Ascending aorta (tissue), 2 donors: ENCODE data around the gene TXNRD1. TPM values are rescaled to one million over a fixed set of nuclear protein-coding genes. Genes with fewer than 3 reads are reported as not detected.

Experiments
- DNase-seq, 2 donors: peaks; one replicate each; pipeline ENCODE4 v3.0.0-alpha.2; 2019; ENCODE audit warnings: low spot score in 2 of 2
- H3K27ac ChIP-seq, 2 donors: fragments of 200-600 bp; sonication (generic); one replicate each; pipeline ENCODE4 v1.5.1; 2016 to 2017; ENCODE audit warnings: mild to moderate bottlenecking in 1 of 2
- H3K27me3 ChIP-seq: fragments of 200-600 bp; sonication (generic); one replicate; pipeline ENCODE4 v1.5.1; 2017
- H3K36me3 ChIP-seq, 2 donors: fragments of 200-600 bp; sonication (generic); one replicate each; pipeline ENCODE4 v1.5.1; 2016
- H3K4me1 ChIP-seq, 2 donors: fragments of 200-600 bp; sonication (generic); one replicate each; pipeline ENCODE4 v1.5.1; 2016 to 2017; ENCODE audit warnings: mild to moderate bottlenecking in 1 of 2
- H3K4me3 ChIP-seq, 2 donors: fragments of 200-600 bp; sonication (generic); one replicate each; pipeline ENCODE4 v1.5.1; 2016 to 2017; ENCODE audit warnings: mild to moderate bottlenecking in 1 of 2
- H3K9me3 ChIP-seq, 2 donors: fragments of 200-600 bp; sonication (generic); one replicate each; pipeline ENCODE4 v1.5.1; 2016
- intact Hi-C: fragments of 100-400 bp; cut with DNase I; formaldehyde crosslinking; loops from one replicate; pipeline ENCODE4 v1.15.1; 2023
- total RNA-seq: library from RNA; depleted of rRNA; stranded (reverse); fragments of >200 nt; gene quantifications from one replicate; pipeline ENCODE4 v1.1.0, GENCODE V29; 2016
- TF ChIP-seq, protein P1 (sequence below), 3 experiments: fragments of 200-600 bp in 2 of 3; fragments of 450-650 bp in 1 of 3; sonication (generic) in 2 of 3; IDR thresholded peaks; one replicate each; pipeline ENCODE4 v1.5.1; 2016 to 2019; ENCODE audit warnings: antibody characterized with exemption in 3 of 3, mild to moderate bottlenecking in 1 of 3, moderate library complexity in 1 of 3

The TXNRD1 gene
- total RNA-seq, 1 donor from 2014 or later: 67.4 TPM

DNA sequence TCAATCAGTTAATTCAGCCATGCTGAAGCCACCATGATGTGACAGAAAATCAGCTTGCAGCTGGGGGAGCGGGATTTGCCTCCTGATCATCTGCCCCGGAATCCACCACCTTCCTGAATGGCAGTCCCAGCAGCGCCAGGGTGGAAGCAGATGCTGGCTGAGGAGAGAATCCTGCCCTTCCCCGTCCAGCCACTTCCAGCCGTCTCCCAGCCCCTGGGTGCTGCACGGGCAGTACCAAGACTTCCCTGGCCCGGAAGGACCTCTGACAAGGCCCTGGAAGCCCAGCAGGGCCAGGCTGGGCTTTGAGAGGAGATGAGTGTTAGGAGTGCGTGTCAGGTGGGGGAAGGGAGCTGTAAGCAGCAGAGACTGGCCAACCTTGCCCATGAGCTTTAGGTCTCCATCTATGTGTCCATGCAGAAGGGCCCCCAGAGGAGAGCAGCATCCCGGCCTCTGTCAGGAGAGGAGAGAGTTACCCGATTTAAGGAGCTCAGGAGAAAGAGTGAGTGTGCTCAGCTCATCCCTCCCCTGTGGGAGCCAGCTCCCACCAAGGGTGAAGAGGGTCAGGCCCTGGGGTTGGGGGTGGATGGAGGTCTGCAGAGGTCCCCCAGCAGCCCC is 157.2 kb downstream of the TXNRD1 start:
- Histone ChIP-seq H3K27me3 (no peaks in the 10 kb centered on the region), H3K4me1 (peaks cover 0 to 5% of the 10 kb centered on the region in 2 donors), H3K27ac (no peak overlapping the region), H3K4me3 (no peak overlapping the region), H3K9me3 (peaks cover 0 to 8% of the 10 kb centered on the region in 2 donors), H3K36me3 (no peaks in the 10 kb centered on the region)
- TF ChIP-seq, protein P1, sequence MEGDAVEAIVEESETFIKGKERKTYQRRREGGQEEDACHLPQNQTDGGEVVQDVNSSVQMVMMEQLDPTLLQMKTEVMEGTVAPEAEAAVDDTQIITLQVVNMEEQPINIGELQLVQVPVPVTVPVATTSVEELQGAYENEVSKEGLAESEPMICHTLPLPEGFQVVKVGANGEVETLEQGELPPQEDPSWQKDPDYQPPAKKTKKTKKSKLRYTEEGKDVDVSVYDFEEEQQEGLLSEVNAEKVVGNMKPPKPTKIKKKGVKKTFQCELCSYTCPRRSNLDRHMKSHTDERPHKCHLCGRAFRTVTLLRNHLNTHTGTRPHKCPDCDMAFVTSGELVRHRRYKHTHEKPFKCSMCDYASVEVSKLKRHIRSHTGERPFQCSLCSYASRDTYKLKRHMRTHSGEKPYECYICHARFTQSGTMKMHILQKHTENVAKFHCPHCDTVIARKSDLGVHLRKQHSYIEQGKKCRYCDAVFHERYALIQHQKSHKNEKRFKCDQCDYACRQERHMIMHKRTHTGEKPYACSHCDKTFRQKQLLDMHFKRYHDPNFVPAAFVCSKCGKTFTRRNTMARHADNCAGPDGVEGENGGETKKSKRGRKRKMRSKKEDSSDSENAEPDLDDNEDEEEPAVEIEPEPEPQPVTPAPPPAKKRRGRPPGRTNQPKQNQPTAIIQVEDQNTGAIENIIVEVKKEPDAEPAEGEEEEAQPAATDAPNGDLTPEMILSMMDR (IDR thresholded peaks at IDR 0.05): no peak
- DNase-seq: no peak
- intact Hi-C loops: no loop called here

DNA sequence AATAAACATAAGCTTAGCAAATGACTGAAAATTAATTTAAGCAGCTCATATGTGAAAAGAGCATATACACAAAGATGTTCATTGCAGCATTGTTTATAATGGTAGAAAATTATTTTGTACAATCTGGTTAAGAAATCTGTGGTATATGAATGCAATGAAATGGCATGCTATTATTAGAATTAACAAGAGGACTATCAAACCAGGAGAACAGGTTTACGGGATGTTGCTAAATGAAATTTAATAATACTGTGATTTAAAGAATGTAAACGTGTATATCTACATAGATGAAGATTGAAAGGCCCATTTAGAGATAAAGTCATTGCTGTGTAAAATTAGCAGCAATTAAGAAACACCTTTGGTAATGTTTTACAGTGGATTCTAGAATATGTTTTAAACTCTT is 158.5 kb downstream of the TXNRD1 start:
- TF ChIP-seq, protein P1 (IDR thresholded peaks at IDR 0.05): no peak
- H3K4me1 ChIP-seq: peaks cover 0 to 5% of the 10 kb centered on the region in 2 donors
- intact Hi-C loops: no loop called here

DNA sequence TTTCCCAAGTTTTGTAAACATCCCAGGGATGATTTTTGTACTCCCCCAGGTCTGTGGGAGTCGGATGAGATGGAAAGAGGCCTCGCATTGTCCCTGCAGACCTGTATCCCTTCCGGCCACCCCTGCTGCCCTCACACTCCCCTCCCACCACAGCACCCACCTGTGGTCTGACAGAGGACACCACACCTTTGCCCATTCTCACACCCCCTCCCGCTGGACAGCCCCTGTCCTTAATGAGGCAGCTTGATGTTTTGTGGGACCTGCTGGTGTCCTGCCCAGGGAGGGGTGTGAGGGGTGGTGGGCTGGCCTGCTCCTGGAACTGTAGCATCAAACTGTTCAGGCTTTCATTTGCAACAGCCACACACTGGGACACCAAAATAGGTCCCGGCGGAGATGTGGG is 159.2 kb downstream of the TXNRD1 start:
- intact Hi-C loops: no loop called here
- TF ChIP-seq, protein P1 (IDR thresholded peaks at IDR 0.05): no peak

More for the DNA sequence above, 158.5 kb downstream of the TXNRD1 start:
- peaks cover 0 to 8% of the 10 kb centered on the region in 2 donors for H3K9me3 ChIP-seq
- H3K4me3 ChIP-seq: no peak overlapping the region
- no peak for DNase-seq
- H3K36me3 ChIP-seq: no peaks in the 10 kb centered on the region
- no peaks in the 10 kb centered on the region for H3K27me3 ChIP-seq
- no peak overlapping the region for H3K27ac ChIP-seq

DNA sequence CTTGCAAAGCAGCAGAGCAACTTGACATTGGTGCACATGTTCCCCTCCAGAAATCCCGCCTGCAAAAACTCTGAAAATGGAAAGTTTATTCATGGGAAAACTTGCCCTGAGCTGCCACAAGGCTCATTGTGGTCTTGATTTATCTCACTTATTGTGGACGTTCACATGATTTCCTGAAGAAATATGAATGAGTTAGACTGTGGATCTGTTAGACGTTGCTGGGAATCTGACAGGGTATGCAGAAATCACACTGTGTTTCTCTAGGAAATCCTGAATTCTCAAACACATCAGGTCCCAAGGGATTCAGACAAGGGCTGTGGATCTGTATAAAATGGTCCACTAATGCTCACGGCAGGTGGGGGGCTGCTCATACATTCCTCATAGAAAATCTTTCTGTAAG is 160.2 kb downstream of the TXNRD1 start:
- H3K27ac ChIP-seq: no peak overlapping the region
- no peak for DNase-seq
- intact Hi-C loops: no loop called here
- no peak overlapping the region for H3K4me3 ChIP-seq
- H3K27me3 ChIP-seq: no peaks in the 10 kb centered on the region
- TF ChIP-seq, protein P1 (IDR thresholded peaks at IDR 0.05): no peak
- H3K36me3 ChIP-seq: no peaks in the 10 kb centered on the region
- no peaks in the 10 kb centered on the region for H3K9me3 ChIP-seq
- peaks cover 0 to 5% of the 10 kb centered on the region in 2 donors for H3K4me1 ChIP-seq

More for the DNA sequence above, 159.2 kb downstream of the TXNRD1 start:
- Histone ChIP-seq H3K27ac (no peak overlapping the region), H3K36me3 (no peaks in the 10 kb centered on the region), H3K4me1 (peaks cover 0 to 5% of the 10 kb centered on the region in 2 donors), H3K27me3 (no peaks in the 10 kb centered on the region), H3K9me3 (peaks cover 0 to 3% of the 10 kb centered on the region in 2 donors), H3K4me3 (no peak overlapping the region)
- DNase-seq: no peak

DNA sequence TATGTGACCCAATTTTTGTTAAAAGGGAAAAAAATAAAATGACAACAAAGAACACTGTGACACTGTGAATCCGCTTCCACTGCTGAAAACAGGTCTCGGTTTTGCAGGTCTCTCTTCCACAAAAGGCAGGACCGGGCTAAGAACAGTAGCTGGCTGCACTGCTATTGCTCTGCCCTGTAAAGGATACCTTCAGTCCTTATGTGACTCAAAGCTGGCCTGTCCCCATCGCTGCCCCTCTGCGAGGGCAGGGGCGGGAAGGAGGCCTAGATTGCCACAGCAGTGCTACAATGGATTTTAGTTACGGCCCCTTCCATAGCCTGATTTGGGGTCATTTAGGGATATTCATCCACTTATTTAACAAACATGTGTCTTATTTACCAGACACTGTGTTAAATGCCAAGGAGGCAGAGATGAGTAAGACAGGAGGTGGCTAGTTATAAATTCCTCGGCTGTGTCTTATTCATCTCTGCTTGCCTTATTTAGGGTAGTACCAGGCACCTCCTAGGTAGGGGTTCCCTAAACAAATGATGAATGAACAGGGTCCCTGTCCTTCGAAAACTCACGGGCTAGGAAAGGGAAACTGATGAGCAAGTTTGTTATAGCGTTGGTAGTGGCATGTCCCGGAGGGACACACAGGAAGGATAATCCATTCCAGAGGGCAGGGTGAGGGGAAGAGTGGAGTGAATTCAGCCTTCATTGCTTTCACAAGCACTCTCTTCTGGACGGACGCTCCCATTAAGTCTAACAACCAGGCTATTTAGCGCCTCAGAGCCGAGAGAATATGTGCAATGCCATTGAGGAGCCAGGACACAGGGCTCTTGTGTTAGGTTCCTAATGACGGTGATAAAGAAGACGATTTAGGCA is 161.3 kb downstream of the TXNRD1 start:
- Histone ChIP-seq H3K27me3 (no peaks in the 10 kb centered on the region), H3K9me3 (no peaks in the 10 kb centered on the region), H3K4me1 (peaks cover 0 to 3% of the 10 kb centered on the region in 2 donors), H3K27ac (no peak overlapping the region), H3K36me3 (no peaks in the 10 kb centered on the region), H3K4me3 (no peak overlapping the region)
- intact Hi-C loops: no loop called here
- TF ChIP-seq, protein P1 (IDR thresholded peaks at IDR 0.05): no peak
- no peak for DNase-seq
